Measurements from ENCODE around the gene COL27A1.

Gene COL27A1

DNA sequence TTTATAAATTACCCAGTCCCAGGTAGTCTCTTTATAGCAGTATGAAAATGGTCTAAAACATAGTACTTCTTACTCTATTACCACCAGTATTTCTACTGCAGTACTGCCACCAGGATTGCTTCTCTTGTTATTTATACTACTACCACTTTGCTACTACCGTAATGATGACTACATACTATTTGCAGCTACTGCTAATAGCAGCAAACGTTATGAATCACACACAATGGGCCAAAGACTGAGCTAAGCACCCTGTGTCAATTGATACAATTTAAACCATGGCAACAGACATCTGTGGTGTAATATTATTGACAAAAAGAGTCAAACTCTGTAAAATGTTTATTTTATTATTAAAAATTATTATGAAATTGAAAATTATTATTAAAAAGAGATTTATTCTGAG, 41.0 kb upstream of the COL27A1 start:
- TF ChIP-seq, protein P1, sequence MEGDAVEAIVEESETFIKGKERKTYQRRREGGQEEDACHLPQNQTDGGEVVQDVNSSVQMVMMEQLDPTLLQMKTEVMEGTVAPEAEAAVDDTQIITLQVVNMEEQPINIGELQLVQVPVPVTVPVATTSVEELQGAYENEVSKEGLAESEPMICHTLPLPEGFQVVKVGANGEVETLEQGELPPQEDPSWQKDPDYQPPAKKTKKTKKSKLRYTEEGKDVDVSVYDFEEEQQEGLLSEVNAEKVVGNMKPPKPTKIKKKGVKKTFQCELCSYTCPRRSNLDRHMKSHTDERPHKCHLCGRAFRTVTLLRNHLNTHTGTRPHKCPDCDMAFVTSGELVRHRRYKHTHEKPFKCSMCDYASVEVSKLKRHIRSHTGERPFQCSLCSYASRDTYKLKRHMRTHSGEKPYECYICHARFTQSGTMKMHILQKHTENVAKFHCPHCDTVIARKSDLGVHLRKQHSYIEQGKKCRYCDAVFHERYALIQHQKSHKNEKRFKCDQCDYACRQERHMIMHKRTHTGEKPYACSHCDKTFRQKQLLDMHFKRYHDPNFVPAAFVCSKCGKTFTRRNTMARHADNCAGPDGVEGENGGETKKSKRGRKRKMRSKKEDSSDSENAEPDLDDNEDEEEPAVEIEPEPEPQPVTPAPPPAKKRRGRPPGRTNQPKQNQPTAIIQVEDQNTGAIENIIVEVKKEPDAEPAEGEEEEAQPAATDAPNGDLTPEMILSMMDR (IDR thresholded peaks at IDR 0.05): no peak

DNA sequence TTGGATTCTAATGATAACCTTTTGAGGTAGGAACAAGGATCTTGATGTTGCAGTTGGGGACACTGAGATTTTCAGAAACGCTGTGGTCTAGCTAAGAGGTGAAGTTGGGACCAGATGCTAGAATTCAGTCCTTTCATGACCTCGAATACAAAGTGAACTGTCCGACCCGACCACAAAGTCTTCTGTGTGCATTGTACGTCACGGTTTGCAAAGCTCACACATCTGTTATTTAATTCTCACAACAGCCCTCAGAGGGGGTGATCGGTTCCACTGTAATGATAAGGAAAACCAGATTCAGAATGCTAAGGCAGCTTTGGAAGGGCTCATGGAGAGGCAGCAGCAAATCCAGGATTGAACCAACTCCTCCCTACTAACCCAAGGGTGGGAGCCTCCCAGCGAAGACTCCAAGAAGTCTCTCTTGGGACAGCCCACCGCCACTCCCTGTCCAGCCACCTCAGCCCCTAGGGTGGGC, 39.6 kb upstream of the COL27A1 start:
- TF ChIP-seq, protein P1 (IDR thresholded peaks at IDR 0.05): no peak

DNA sequence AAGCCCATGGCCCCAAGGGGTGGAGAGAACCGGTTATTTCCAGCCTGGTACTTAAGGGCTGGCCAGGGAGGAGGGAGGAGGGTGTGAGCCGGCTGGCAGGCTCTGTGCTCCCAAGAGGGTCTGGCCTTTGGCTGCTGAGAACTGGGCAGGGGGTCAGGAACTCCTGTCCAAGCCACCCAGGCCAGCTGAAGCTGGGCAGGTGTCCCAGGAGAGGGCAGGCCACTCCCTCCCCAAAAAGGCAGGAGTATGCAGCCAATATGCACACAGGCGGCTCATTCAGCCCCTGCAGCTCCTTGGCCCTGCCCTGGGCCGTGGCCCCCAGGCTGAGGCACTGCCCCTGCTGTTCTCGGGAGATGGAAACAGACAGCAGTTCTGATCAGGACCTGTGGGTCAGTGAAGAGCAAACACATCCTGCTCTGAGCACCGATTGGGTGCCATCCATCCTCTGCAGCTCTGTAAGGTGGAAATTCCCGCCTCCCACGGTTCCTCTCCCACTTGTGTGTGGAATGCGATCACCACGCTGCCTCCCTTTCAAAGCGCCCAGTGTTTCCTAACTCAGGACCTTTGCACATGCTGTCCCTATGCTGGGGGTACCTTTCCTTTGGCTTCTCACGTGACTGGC, 39.1 kb upstream of the COL27A1 start:
- TF ChIP-seq, protein P1 (IDR thresholded peaks at IDR 0.05): no peak

DNA sequence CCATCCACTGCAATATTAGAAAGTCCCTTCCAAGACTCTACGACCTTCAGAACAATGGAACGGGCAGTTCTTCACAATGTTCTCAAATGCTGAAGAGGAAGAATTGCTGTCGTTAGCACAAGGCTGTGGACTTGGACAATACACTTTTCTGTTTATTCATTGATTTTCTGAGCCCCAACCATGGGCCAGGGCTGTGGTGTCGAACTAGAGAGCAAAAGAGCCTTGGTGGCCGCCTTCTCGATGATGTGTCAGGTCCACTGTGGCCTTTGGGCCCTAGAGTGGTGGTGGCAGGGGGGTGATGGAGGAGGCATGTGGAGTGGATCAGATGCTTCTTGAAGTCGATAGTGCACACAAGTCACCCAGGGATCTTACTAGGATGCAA, 37.7 kb upstream of the COL27A1 start:
- TF ChIP-seq, protein P1 (IDR thresholded peaks at IDR 0.05): no peak

DNA sequence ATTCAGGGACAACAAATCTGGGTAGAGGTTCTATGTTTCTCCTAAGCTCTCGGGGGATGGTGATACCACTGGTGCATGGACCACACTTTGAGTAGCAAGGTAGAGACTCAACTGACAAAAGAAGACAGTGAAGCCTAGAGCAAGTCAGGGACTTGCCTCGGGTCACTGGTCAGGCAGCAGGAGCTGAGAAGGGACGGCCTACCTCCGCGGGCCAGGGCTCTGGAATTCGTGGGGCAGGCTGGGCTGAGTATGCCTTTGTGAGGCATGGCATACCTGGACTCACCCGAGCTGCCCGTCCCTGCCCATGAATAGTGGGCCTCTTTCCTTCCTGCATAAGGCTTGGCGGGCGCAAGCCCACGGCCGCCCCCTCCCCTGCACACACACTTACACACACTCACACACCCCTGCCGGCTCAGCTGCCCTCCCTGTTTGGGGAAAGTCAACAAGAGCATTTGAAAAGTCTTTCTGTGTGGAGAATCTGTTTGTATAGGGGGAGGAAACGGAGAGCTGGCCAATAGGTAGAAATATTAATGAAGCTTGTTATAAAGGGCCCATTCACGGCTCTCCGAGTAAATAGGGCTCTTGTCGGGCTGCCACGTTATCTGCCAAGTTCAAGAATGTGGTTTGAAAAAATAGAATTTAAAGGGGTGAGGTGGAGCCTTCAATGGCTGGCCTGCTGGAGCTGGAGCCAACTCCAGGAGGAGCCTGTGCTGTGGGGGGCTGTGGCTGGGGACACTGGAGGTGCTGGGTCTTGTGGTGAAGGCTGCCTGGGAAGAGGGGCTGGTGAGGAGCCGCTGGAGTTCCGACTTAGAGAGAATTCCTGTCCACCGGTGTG, 37.1 kb upstream of the COL27A1 start:
- TF ChIP-seq, protein P1 (IDR thresholded peaks at IDR 0.05): no peak

DNA sequence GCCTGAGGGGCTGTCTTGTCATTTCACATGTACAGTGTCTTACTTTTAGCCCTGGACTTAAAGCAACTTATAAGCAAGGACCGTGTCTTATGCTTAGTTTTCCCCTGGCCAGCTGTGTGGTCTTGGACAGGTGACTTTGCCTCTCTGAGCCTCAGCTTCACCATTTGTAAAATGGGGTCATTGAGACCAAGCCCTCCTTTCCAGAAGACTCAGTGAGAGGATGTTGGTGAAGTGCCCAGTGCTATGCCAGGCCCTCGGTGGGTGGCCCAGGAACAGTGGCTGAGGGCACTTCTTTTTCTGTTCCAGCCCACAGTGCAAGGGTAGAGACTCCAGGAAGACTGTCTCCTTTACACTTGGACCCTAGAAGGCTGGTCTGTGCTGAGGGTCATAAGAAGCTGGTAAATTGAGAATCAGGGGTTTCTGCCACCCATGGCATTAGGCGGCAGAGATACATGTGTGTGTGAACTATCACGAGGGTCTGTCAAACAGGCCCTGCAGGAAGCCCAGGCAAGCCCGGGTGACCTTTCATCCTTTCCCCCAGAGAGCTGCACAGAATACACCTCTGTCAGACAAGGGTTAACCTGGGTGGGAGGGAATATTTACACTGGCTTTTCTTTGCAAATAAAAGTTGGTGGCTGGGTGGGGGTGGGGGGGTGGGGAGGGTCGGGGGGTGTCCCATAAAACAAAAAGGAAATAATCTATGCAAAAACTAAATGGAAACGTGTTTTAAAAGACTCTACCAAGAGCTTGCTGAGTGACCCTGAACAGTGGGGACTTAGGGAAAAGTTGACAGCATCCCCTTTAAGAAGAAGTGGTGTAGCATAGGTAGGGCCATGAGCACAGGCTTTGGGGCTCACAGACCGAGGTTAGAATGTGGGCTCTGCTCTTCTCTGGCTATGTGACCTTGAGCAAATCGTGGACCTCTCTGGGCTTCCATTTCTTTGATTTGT, 35.8 kb upstream of the COL27A1 start:
- TF ChIP-seq, protein P1 (IDR thresholded peaks at IDR 0.05): no peak
